ENCODE measurements around the gene MRPL32.

The MRPL32 gene

GRCh38 chr7:42932811-42933591 is 825 bp downstream of the MRPL32 start:
- in situ Hi-C loops (cut with MboI; ENCODE audit: low sequenced_read_pairs, unreplicated experiment): loop anchor here (25.0 kb wide), 2 partner anchors 504 to 904 kb away; no protein-coding TSS in a partner anchor
- no peak for TF ChIP-seq CTCF (IDR thresholded peaks at IDR 0.05; ENCODE audit: borderline replicate concordance, control extremely low read depth, extremely low read depth, insufficient read depth, missing control alignments)
- DNase-seq (ENCODE audit: low spot score): no peak

- in situ Hi-C loops (cut with MboI; ENCODE audit: low sequenced_read_pairs, unreplicated experiment): loop anchor here (25.0 kb wide), 2 partner anchors 503 to 903 kb away; no protein-coding TSS in a partner anchor
- TF ChIP-seq CTCF (IDR thresholded peaks at IDR 0.05; ENCODE audit: borderline replicate concordance, control extremely low read depth, extremely low read depth, insufficient read depth, missing control alignments): no peak
These were observed 2.1 kb downstream of the MRPL32 start for GRCh38 chr7:42934291-42934690.

GRCh38 chr7:42935861-42936260 is 3.7 kb downstream of the MRPL32 start:
- no peak for TF ChIP-seq CTCF (IDR thresholded peaks at IDR 0.05; ENCODE audit: borderline replicate concordance, control extremely low read depth, extremely low read depth, insufficient read depth, missing control alignments)
- no peak for DNase-seq (ENCODE audit: low spot score)
- in situ Hi-C loops (cut with MboI; ENCODE audit: low sequenced_read_pairs, unreplicated experiment): loop anchor here (25.0 kb wide), 2 partner anchors 501 to 901 kb away; no protein-coding TSS in a partner anchor

More at GRCh38 chr7:42934291-42934690, 2.1 kb downstream of the MRPL32 start:
- DNase-seq (ENCODE audit: low spot score): no peak

- DNase-seq (ENCODE audit: low spot score): no peak
- no peak for TF ChIP-seq CTCF (IDR thresholded peaks at IDR 0.05; ENCODE audit: borderline replicate concordance, control extremely low read depth, extremely low read depth, insufficient read depth, missing control alignments)
- in situ Hi-C loops (cut with MboI; ENCODE audit: low sequenced_read_pairs, unreplicated experiment): loop anchor here (10.0 to 25.0 kb wide), 4 partner anchors 165 to 898 kb away; no protein-coding TSS in a partner anchor
These were observed 7.5 kb downstream of the MRPL32 start for GRCh38 chr7:42939457-42940240.

- peak; percentile 51 for DNase-seq (ENCODE audit: low spot score)
- TF ChIP-seq CTCF (IDR thresholded peaks at IDR 0.05; ENCODE audit: borderline replicate concordance, control extremely low read depth, extremely low read depth, insufficient read depth, missing control alignments): peak; percentile 82
- in situ Hi-C loops (cut with MboI; ENCODE audit: low sequenced_read_pairs, unreplicated experiment): loop anchor here (10.0 to 25.0 kb wide), 4 partner anchors 164 to 896 kb away; no protein-coding TSS in a partner anchor
These were observed 9.0 kb downstream of the MRPL32 start for GRCh38 chr7:42940985-42941847.
